Stomach (tissue), 4 donors: ENCODE data around the gene AVPR2.

ENCODE experiments used
- POLR2AphosphoS5 ChIP-seq, 3 donors: sonication (generic); formaldehyde crosslinking; IDR thresholded peaks; one replicate each; pipeline ENCODE4 v1.6.1; 2016; ENCODE audit warnings: antibody characterized with exemption in 3 of 3
- TF ChIP-seq, protein P1 (sequence below), 7 experiments: fragments of 450-650 bp in 4 of 7; fragments of 200-600 bp in 3 of 7; sonication (generic) in 3 of 7; IDR thresholded peaks; one replicate each; pipeline ENCODE4 v1.5.1; 2016 to 2019; ENCODE audit warnings: antibody characterized with exemption in 7 of 7, control low read depth in 2 of 7, mild to moderate bottlenecking in 1 of 7

DNA sequence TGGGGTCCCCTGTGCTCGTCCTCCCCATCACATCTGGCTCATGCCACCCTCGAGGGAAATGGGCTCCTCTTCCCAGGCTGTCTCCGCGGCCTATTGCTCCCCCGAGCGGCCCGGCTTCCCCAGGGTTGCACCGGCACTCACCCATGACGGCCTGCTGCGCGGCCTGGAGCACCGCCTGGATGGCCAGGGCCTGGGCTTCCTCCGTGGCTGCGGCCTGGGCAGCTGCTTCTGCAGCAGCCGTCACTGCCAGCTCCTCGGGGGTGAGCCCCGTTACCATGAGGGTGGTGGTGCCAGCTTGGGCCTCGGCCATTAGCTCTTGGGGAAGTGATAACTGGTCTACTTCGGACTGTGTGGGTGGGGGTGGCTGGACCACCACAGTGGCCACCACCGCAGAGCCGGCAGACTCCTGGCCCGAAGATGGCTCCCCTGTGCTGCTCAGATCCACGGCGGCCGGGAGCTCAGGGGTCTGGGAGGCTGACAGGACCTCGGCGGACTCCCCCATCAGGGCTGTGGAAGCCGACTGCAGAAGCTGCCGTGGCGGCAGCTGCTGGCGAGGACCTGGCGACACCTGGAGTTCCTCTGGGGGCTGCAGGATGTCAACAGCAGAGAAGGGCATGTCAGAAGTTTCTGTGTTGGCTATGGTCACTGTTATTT lies 48.0 kb downstream of the AVPR2 start:
- TF ChIP-seq, protein P1, sequence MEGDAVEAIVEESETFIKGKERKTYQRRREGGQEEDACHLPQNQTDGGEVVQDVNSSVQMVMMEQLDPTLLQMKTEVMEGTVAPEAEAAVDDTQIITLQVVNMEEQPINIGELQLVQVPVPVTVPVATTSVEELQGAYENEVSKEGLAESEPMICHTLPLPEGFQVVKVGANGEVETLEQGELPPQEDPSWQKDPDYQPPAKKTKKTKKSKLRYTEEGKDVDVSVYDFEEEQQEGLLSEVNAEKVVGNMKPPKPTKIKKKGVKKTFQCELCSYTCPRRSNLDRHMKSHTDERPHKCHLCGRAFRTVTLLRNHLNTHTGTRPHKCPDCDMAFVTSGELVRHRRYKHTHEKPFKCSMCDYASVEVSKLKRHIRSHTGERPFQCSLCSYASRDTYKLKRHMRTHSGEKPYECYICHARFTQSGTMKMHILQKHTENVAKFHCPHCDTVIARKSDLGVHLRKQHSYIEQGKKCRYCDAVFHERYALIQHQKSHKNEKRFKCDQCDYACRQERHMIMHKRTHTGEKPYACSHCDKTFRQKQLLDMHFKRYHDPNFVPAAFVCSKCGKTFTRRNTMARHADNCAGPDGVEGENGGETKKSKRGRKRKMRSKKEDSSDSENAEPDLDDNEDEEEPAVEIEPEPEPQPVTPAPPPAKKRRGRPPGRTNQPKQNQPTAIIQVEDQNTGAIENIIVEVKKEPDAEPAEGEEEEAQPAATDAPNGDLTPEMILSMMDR (IDR thresholded peaks at IDR 0.05): no peak
- TF ChIP-seq POLR2AphosphoS5 (IDR thresholded peaks at IDR 0.05): no peak
